ENCODE data around the gene SNAP29. TPM values are rescaled to one million over a fixed set of nuclear protein-coding genes. Genes with fewer than 3 reads are reported as not detected.

Gene SNAP29
- total RNA-seq, 4 donors from 2014 or later: 22.1 to 41.1 (median 28.7) TPM

DNA sequence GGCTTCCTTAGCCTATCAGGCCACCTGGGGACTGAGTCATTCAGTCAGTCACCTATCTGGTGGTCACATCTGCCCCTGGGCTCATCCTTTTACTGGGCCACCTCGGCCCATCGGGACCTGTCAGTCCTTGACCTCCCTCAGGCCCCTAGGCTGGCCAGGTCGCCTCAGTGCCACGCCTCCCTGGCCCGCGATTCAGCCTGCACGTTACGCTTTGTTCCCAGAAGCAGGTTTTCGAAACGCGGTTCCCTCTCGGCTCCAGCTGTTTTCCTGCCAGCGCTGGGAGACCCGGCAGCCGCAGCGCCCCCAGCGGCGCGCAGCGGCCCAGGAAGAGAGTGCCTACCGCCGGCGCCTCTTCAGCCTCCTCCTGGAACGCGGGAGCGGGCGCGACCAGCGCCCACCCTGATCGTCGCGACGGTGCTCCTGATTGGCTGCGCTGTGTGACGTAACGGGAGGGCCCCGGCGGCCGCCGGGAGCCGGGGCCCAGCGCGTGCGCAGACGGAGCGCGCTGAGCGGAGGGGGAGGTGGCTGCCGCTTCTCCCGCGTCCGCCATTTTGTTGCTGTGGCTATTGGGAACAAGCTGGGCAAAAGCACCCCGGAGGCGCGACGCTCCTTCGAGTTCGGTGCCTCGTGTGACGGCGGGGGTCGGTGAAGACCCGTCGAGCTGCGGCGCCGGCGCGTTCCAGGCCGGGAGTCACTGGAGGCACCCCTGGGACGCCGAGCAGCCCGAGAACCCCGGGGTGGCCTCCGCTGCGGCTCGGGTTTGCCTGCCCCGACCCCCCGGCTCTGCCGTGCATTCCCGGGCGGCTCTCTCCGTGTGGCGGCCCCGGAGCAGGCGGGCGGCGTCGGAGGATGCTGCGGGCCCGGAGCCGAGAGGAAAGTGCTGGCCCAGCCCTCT, 58.4 kb downstream of the SNAP29 start, which contains the start of gene CRKL:
Gene CRKL, plus strand, starts transcription at position 492 of the 895 bp plus-strand sequence. CDS start 528 bp downstream, outside the sequence.
- Histone ChIP-seq H3K9me3 (no peaks in the 10 kb centered on the region), H3K4me3 (peak within 1 kb of the TSS; percentile 87 to 97 (median 90)), H3K27ac (peak within 1 kb of the TSS; percentile 95 to 97 (median 96)), H3K36me3 (no peaks in the 10 kb centered on the region), H3K27me3 (no peaks in the 10 kb centered on the region), H3K4me1 (peaks cover 18 to 39% of the 10 kb centered on the region in 2 donors)
- TF ChIP-seq POLR2A (IDR thresholded peaks at IDR 0.05) (peak; percentile 99), CTCF (IDR thresholded peaks at IDR 0.05 in 4 of 5, conservative IDR thresholded peaks at IDR 0.05 in 1 of 5) (peak; percentile 92 to 98 (median 96))
- in situ Hi-C loops (cut with MboI; ENCODE audit: low sequenced_read_pairs in 4 of 4) (no loop called here), intact Hi-C loops (cut with DNase I; ENCODE audit: low total_unique reads) (loop anchor here (1.0 to 5.0 kb wide), 4 partner anchors 59 to 420 kb away; partner anchors contain the start of genes KLHL22, LZTR1 and PI4KA)
- DNase-seq (peak; percentile 96 to 97), ATAC-seq (peak; percentile 87 to 90)

DNA sequence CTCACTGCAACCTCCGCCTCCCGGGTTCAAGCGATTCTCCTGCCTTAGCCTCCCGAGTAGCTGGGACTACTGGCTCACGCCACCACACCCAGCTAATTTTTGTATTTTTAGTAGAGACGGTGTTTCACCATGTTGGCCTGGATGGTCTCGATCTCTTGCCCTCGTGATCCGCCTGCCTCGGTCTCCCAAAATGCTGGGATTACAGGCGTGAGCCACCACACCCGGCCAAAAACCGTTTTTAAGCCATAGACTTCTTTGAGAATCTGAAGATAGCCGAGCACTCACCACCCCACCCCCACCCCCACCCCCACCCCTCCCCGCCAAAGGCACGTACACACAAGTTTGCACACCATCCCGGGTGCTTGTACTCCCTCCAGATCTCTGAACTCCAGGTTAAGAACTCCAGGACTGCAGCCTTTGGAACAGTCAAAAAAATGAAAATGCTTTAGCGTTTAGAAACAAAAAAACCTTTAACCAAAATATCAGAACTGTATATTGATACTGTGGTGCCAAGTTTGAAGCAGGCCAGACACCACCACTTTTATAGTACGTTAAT, 59.9 kb downstream of the SNAP29 start:
- no peaks in the 10 kb centered on the region for H3K27me3 ChIP-seq
- intact Hi-C loops (cut with DNase I; ENCODE audit: low total_unique reads): loop anchor here (2.0 to 5.0 kb wide), 2 partner anchors 34 to 421 kb away; partner anchors contain the start of gene KLHL22
- in situ Hi-C loops (cut with MboI; ENCODE audit: low sequenced_read_pairs in 4 of 4): no loop called here
- peak overlapping the region; percentile 95 to 97 (median 96) for H3K27ac ChIP-seq
- H3K4me1 ChIP-seq: peaks cover 18 to 47% of the 10 kb centered on the region in 2 donors
- H3K36me3 ChIP-seq: no peaks in the 10 kb centered on the region
- DNase-seq: no peak
- no peak for ATAC-seq
- no peaks in the 10 kb centered on the region for H3K9me3 ChIP-seq
- TF ChIP-seq CTCF (IDR thresholded peaks at IDR 0.05 in 4 of 5, conservative IDR thresholded peaks at IDR 0.05 in 1 of 5) (no peak), POLR2A (IDR thresholded peaks at IDR 0.05) (no peak)
- H3K4me3 ChIP-seq: peak overlapping the region; percentile 87 to 97 (median 90)

- Histone ChIP-seq H3K4me3 (peak overlapping the region; percentile 87 to 97 (median 90)), H3K9me3 (no peaks in the 10 kb centered on the region), H3K27me3 (no peaks in the 10 kb centered on the region), H3K36me3 (no peaks in the 10 kb centered on the region), H3K4me1 (peaks cover 18 to 51% of the 10 kb centered on the region in 2 donors), H3K27ac (peak overlapping the region; percentile 7 to 97 (median 96))
- in situ Hi-C loops (cut with MboI; ENCODE audit: low sequenced_read_pairs in 4 of 4): no loop called here
- TF ChIP-seq CTCF (IDR thresholded peaks at IDR 0.05 in 4 of 5, conservative IDR thresholded peaks at IDR 0.05 in 1 of 5): no peak
- TF ChIP-seq POLR2A (IDR thresholded peaks at IDR 0.05): no peak
- ATAC-seq (no peak), DNase-seq (no peak)
- intact Hi-C loops (cut with DNase I; ENCODE audit: low total_unique reads): loop anchor here (2.0 to 5.0 kb wide), 3 partner anchors 25 to 422 kb away; partner anchors contain the start of gene KLHL22
Observed at GRCh38 chr22:20919718-20920117, 60.9 kb downstream of the SNAP29 start.

GRCh38 chr22:20920881-20921203, 62.0 kb downstream of the SNAP29 start:
- H3K9me3 ChIP-seq: no peaks in the 10 kb centered on the region
- intact Hi-C loops (cut with DNase I; ENCODE audit: low total_unique reads) (loop anchor here (2.0 kb wide), 1 partner anchor 24 kb away; no protein-coding TSS in a partner anchor), in situ Hi-C loops (cut with MboI; ENCODE audit: low sequenced_read_pairs in 4 of 4) (no loop called here)
- peak overlapping the region; percentile 23 to 97 (median 96) for H3K27ac ChIP-seq
- peaks cover 24 to 52% of the 10 kb centered on the region in 2 donors for H3K4me1 ChIP-seq
- no peaks in the 10 kb centered on the region for H3K36me3 ChIP-seq
- no peaks in the 10 kb centered on the region for H3K27me3 ChIP-seq
- TF ChIP-seq CTCF (IDR thresholded peaks at IDR 0.05 in 4 of 5, conservative IDR thresholded peaks at IDR 0.05 in 1 of 5) (no peak), POLR2A (IDR thresholded peaks at IDR 0.05) (no peak)
- no peak for DNase-seq
- ATAC-seq: no peak
- H3K4me3 ChIP-seq: peak overlapping the region; percentile 87 to 97 (median 90)

Measured in gastrocnemius medialis (tissue), 4 donors.